SK-N-SH (cell line): Measurements from ENCODE around the gene ZNF446. TPM values are rescaled to one million over a fixed set of nuclear protein-coding genes. Genes with fewer than 3 reads are reported as not detected.

Experiments used
- CTCF ChIA-PET: fragments of 300-600, 350-600 bp; formaldehyde crosslinking; extraction: SDS; loops from one replicate; lab custom pipeline; 2021; lab: Yijun Ruan, JAX
- POLR2A ChIA-PET: fragments of 350-600 bp; sonication (Branson Sonifier 250); formaldehyde crosslinking; extraction: SDS; loops from one replicate; lab custom pipeline; 2020; ENCODE audit warnings: antibody characterized with exemption, inconsistent platforms; lab: Yijun Ruan, JAX
- DNase-seq: peaks from one replicate; pipeline ENCODE4 v3.0.0; 2012
- H2AFZ ChIP-seq: fragments of 200-600 bp; sonication (generic); 2 replicates; pipeline ENCODE4 v1.8.1; 2016; ENCODE audit warnings: antibody characterized with exemption, mild to moderate bottlenecking, low read depth
- H3F3A ChIP-seq: fragments of 200-600 bp; sonication (generic); replicated peaks from 2 replicates; pipeline ENCODE3; 2016; ENCODE audit warnings: antibody characterized with exemption, mild to moderate bottlenecking; ENCODE audit not compliant: insufficient read depth
- H3K27ac ChIP-seq, 2 experiments: fragments of 200-500 bp in 1 of 2; fragments of 200-600 bp in 1 of 2; sonication (Bioruptor generic) in 1 of 2; sonication (generic), shearing (Covaris generic) in 1 of 2; 2 replicates each; pipeline versions ENCODE4 v1.5.1 to v1.6.1; 2014 to 2016; ENCODE audit warnings: low read depth in 2 of 2, inconsistent platforms in 1 of 2, low read length in 1 of 2, mild to moderate bottlenecking in 1 of 2, mixed read lengths in 1 of 2
- H3K27me3 ChIP-seq: fragments of 200-600 bp; sonication (generic), shearing (Covaris generic); 2 replicates; pipeline ENCODE4 v1.6.1; 2016; ENCODE audit warnings: mixed run types; ENCODE audit not compliant: insufficient read depth
- H3K36me3 ChIP-seq, 2 experiments: fragments of 200-500 bp in 1 of 2; fragments of 200-600 bp in 1 of 2; sonication (Bioruptor generic) in 1 of 2; sonication (generic) in 1 of 2; replicated peaks in 1 of 2; 2 replicates each; pipeline versions ENCODE3 to v1.5.1; 2014 to 2016; ENCODE audit warnings: low read length in 1 of 2, mild to moderate bottlenecking in 1 of 2; ENCODE audit not compliant: insufficient read depth in 2 of 2, control insufficient read depth in 1 of 2
- H3K4me1 ChIP-seq, 2 experiments: fragments of 200-500 bp in 1 of 2; fragments of 200-600 bp in 1 of 2; sonication (Bioruptor generic) in 1 of 2; sonication (generic), shearing (Covaris generic) in 1 of 2; 2 replicates each; pipeline versions ENCODE4 v1.5.1 to v1.6.1; 2014 to 2016; ENCODE audit warnings: low read depth in 1 of 2, low read length in 1 of 2, mixed run types in 1 of 2; ENCODE audit not compliant: insufficient read depth in 2 of 2, control insufficient read depth in 1 of 2
- H3K4me2 ChIP-seq: fragments of 200-600 bp; sonication (generic), shearing (Covaris generic); 2 replicates; pipeline ENCODE4 v1.6.1; 2017; ENCODE audit warnings: mixed run types
- H3K4me3 ChIP-seq, 2 experiments: fragments of 200-500 bp in 1 of 2; fragments of 200-600 bp in 1 of 2; sonication (Bioruptor generic) in 1 of 2; sonication (generic), shearing (Covaris generic) in 1 of 2; 2 replicates each; pipeline versions ENCODE4 v1.5.1 to v1.8.1; 2014 to 2016; ENCODE audit warnings: low read depth in 2 of 2, inconsistent platforms in 1 of 2, low read length in 1 of 2, mild to moderate bottlenecking in 1 of 2, mixed read lengths in 1 of 2, moderate library complexity in 1 of 2
- H3K79me2 ChIP-seq: fragments of 200-600 bp; sonication (generic); 2 replicates; pipeline ENCODE4 v1.8.1; 2017; ENCODE audit warnings: mild to moderate bottlenecking; ENCODE audit not compliant: insufficient read depth
- H3K9ac ChIP-seq: fragments of 200-600 bp; sonication (generic); 2 replicates; pipeline ENCODE4 v1.6.1; 2017; ENCODE audit warnings: mixed run types
- H3K9me2 ChIP-seq: fragments of 200-600 bp; sonication (generic); 2 replicates; pipeline ENCODE4 v1.6.1; 2017; ENCODE audit warnings: mixed run types
- H3K9me3 ChIP-seq: fragments of 200-600 bp; sonication (generic); 2 replicates; pipeline ENCODE4 v1.6.1; 2017; ENCODE audit warnings: mixed run types, mild to moderate bottlenecking, moderate library complexity
- H4K20me1 ChIP-seq: fragments of 200-600 bp; sonication (generic); 2 replicates; pipeline ENCODE4 v1.6.1; 2017; ENCODE audit warnings: mild to moderate bottlenecking, mixed run types; ENCODE audit not compliant: insufficient read depth
- ELF1 ChIP-seq: IDR thresholded peaks from 2 replicates; pipeline ENCODE4 v1.4.0; 2012
- FOXJ3 ChIP-seq: sonication (generic); formaldehyde crosslinking; IDR thresholded peaks from 2 replicates; pipeline ENCODE4 v1.5.1; 2020; ENCODE audit warnings: mild to moderate bottlenecking, missing genetic modification reagents
- FOXM1 ChIP-seq: IDR thresholded peaks from 2 replicates; pipeline ENCODE4 v1.4.0; 2012; ENCODE audit warnings: low read depth, mild to moderate bottlenecking
- GABPA ChIP-seq: IDR thresholded peaks from 2 replicates; pipeline ENCODE4 v1.4.0; 2012; ENCODE audit warnings: low read depth, mild to moderate bottlenecking
- GATA2 ChIP-seq: sonication (generic); formaldehyde crosslinking; IDR thresholded peaks from 2 replicates; pipeline ENCODE4 v1.5.0; 2020; ENCODE audit warnings: mild to moderate bottlenecking, missing genetic modification reagents
- IRF3 ChIP-seq: fragments of 150-350 bp; IDR thresholded peaks from 2 replicates; pipeline ENCODE4 v1.6.1; 2016; ENCODE audit warnings: mild to moderate bottlenecking, low read depth, low read length
- MAX ChIP-seq: IDR thresholded peaks from 2 replicates; pipeline ENCODE4 v1.4.0; 2012; ENCODE audit warnings: low read depth
- MEF2A ChIP-seq: IDR thresholded peaks from 2 replicates; pipeline ENCODE4 v1.4.0; 2012; ENCODE audit warnings: low read depth, borderline replicate concordance
- MXI1 ChIP-seq: IDR thresholded peaks from 2 replicates; pipeline ENCODE4 v1.6.1; 2012; ENCODE audit warnings: mild to moderate bottlenecking, low read depth, low read length, improper control_type of control experiment
- NFIC ChIP-seq: IDR thresholded peaks from 2 replicates; pipeline ENCODE4 v1.4.0; 2012; ENCODE audit warnings: borderline replicate concordance
- SMC3 ChIP-seq: IDR thresholded peaks from 2 replicates; pipeline ENCODE4 v1.6.1; 2012; ENCODE audit warnings: low read depth, low read length, improper control_type of control experiment
- TAF1 ChIP-seq: IDR thresholded peaks from 2 replicates; pipeline ENCODE4 v1.6.1; 2012; ENCODE audit warnings: low read depth, mild to moderate bottlenecking, low read length, moderate library complexity, borderline replicate concordance
- TCF12 ChIP-seq: IDR thresholded peaks from 2 replicates; pipeline ENCODE4 v1.4.0; 2012
- TEAD4 ChIP-seq: IDR thresholded peaks from 2 replicates; pipeline ENCODE4 v1.4.0; 2012; ENCODE audit warnings: mild to moderate bottlenecking, borderline replicate concordance; ENCODE audit not compliant: insufficient read depth
- YY1 ChIP-seq: IDR thresholded peaks from 2 replicates; pipeline ENCODE4 v1.4.0; 2012; ENCODE audit warnings: low read depth, mild to moderate bottlenecking
- WGBS: methylation state at CpG from one replicate; pipeline ENCODE4 v1.1.6; 2017; ENCODE audit warnings: low lambda C conversion rate; 5-methylcytosine and 5-hydroxymethylcytosine counted together
- polyA plus RNA-seq, 3 experiments: library from polyadenylated mRNA; depleted of rRNA; stranded (reverse); fragments of >200 nt; gene quantifications; 2 replicates each; pipeline ENCODE4 v1.2.3, GENCODE V29; 2012

The ZNF446 gene
- polyA plus RNA-seq, 1 of the 3 experiments (the other 2 are of a cell fraction) = 6.9 TPM

GRCh38 chr19:58477130-58477529 is 978 bp downstream of the ZNF446 start:
- TF ChIP-seq MXI1 (no peak), GATA2 (CRISPR knock-in tag) (no peak), FOXM1 (no peak), TAF1 (no peak), TCF12 (no peak), FOXJ3 (CRISPR knock-in tag) (no peak)
- TF ChIP-seq, all 33 proteins: peak for 0
- peak overlapping the region; percentile 67 to 85; a peak in 2 of 4 replicates for H3K4me3 ChIP-seq
- no peak overlapping the region for H2AFZ ChIP-seq
- ChIA-PET POLR2A (interaction anchor here (0.8 to 1.0 kb wide), 2 partner anchors 57 to 67 kb away, joined by 3 to 4 read pairs; partner anchors contain the start of gene TRIM28), CTCF (interaction anchor here (1.7 to 4.5 kb wide), 2 partner anchors 37 to 42 kb away, joined by 5 to 22 read pairs; partner anchors contain the start of gene ZBTB45)
- no peaks in the 10 kb centered on the region for H3K9me3 ChIP-seq
- peak overlapping the region; percentile 92 for H3K4me2 ChIP-seq
- 81% methylated on average over 9 of the region's 15 CpGs for WGBS
- peaks cover 10% of the 10 kb centered on the region for H3F3A ChIP-seq
- H3K27ac ChIP-seq = peak overlapping the region; percentile 90 to 97; a peak in 3 of 4 replicates
- peaks cover 0 to 30% of the 10 kb centered on the region in 2 experiments; a peak in 1 of 4 replicates for H3K4me1 ChIP-seq
- H4K20me1 ChIP-seq = no peaks in the 10 kb centered on the region
- no peaks in the 10 kb centered on the region for H3K9me2 ChIP-seq
- H3K27me3 ChIP-seq = no peaks in the 10 kb centered on the region
- H3K36me3 ChIP-seq = peaks cover 0 to 30% of the 10 kb centered on the region in 2 experiments
- no peaks in the 10 kb centered on the region for H3K79me2 ChIP-seq
- DNase-seq = no peak
- peak overlapping the region; percentile 70; the same call in 1 of the 2 replicates for H3K9ac ChIP-seq

GRCh38 chr19:58477871-58478270 is 1.7 kb downstream of the ZNF446 start:
- TF ChIP-seq ELF1 (no peak), YY1 (no peak), TEAD4 (no peak), NFIC (no peak), IRF3 (no peak), MAX (no peak), GATA2 (CRISPR knock-in tag) (no peak), GABPA (no peak), SMC3 (no peak), MEF2A (no peak), MXI1 (no peak), TAF1 (no peak)
- H3K4me1 ChIP-seq = peaks cover 0 to 30% of the 10 kb centered on the region in 2 experiments; a peak in 1 of 4 replicates
- no peak overlapping the region for H2AFZ ChIP-seq
- H4K20me1 ChIP-seq = no peaks in the 10 kb centered on the region
- H3K4me2 ChIP-seq = no peak overlapping the region
- no peak overlapping the region for H3K4me3 ChIP-seq
- ChIA-PET CTCF (interaction anchor here (1.7 to 4.5 kb wide), 2 partner anchors 36 to 42 kb away, joined by 5 to 22 read pairs; partner anchors contain the start of gene ZBTB45), POLR2A (no interaction called here)
- H3K79me2 ChIP-seq = no peaks in the 10 kb centered on the region
- DNase-seq = no peak
- 100% methylated on average over 1 of the region's 1 CpG for WGBS
- no peaks in the 10 kb centered on the region for H3K27me3 ChIP-seq
- H3F3A ChIP-seq = peaks cover 10% of the 10 kb centered on the region
- no peak overlapping the region; a peak in 1 of 4 replicates for H3K27ac ChIP-seq
- H3K9ac ChIP-seq = no peak overlapping the region
- peaks cover 0 to 22% of the 10 kb centered on the region in 2 experiments for H3K36me3 ChIP-seq
- no peaks in the 10 kb centered on the region for H3K9me2 ChIP-seq
- no peaks in the 10 kb centered on the region for H3K9me3 ChIP-seq
